Osteoblast (primary cell): Measurements from ENCODE around the gene CNKSR2. TPM values are rescaled to one million over a fixed set of nuclear protein-coding genes. Genes with fewer than 3 reads are reported as not detected.

Experiments used
- DNase-seq: peaks from one replicate; pipeline ENCODE4 v3.0.0; 2011; ENCODE audit warnings: low spot score, mixed read lengths; ENCODE audit not compliant: insufficient read length; ENCODE audit errors: missing footprints
- H2AFZ ChIP-seq: 2 replicates; pipeline ENCODE4 v1.6.0; 2011; ENCODE audit warnings: mild to moderate bottlenecking, low read length
- H3K27ac ChIP-seq: 2 replicates; pipeline ENCODE4 v1.5.1; 2011; ENCODE audit warnings: mild to moderate bottlenecking, low read depth, low read length, moderate library complexity
- H3K27me3 ChIP-seq: 2 replicates; pipeline ENCODE4 v1.6.0; 2012; ENCODE audit warnings: mild to moderate bottlenecking, control low read depth, inconsistent platforms, low read length, moderate library complexity; ENCODE audit not compliant: insufficient read depth
- H3K36me3 ChIP-seq: 2 replicates; pipeline ENCODE4 v1.5.1; 2011; ENCODE audit warnings: mild to moderate bottlenecking, low read length, control low read depth, moderate library complexity; ENCODE audit not compliant: insufficient read depth
- H3K4me1 ChIP-seq: 2 replicates; pipeline ENCODE4 v1.5.1; 2011; ENCODE audit warnings: mild to moderate bottlenecking, low read length, control low read depth, moderate library complexity; ENCODE audit not compliant: insufficient read depth
- H3K4me2 ChIP-seq: 2 replicates; pipeline ENCODE4 v1.6.0; 2011; ENCODE audit warnings: mild to moderate bottlenecking, low read length; ENCODE audit not compliant: insufficient read depth
- H3K4me3 ChIP-seq: fragments of 200-600 bp; sonication (generic); 3 replicates; pipeline ENCODE4 v1.5.1; 2012; ENCODE audit warnings: mild to moderate bottlenecking, low read length, inconsistent platforms; ENCODE audit not compliant: insufficient read depth
- H3K79me2 ChIP-seq: 2 replicates; pipeline ENCODE4 v1.6.0; 2012; ENCODE audit warnings: mild to moderate bottlenecking, low read length, control low read depth, inconsistent platforms; ENCODE audit not compliant: insufficient read depth
- H3K9me3 ChIP-seq: 2 replicates; pipeline ENCODE4 v1.5.1; 2011; ENCODE audit warnings: low read depth, low read length, control low read depth
- H4K20me1 ChIP-seq: 2 replicates; pipeline ENCODE4 v1.6.0; 2012; ENCODE audit warnings: mild to moderate bottlenecking, low read length, control low read depth; ENCODE audit not compliant: insufficient read depth
- total RNA-seq: library from RNA; depleted of rRNA; stranded (reverse); fragments of >200 nt; gene quantifications from 2 replicates; pipeline ENCODE4 v1.2.3, GENCODE V29; 2012
- TF ChIP-seq, protein P1 (sequence below): IDR thresholded peaks from 2 replicates; pipeline ENCODE4 v1.5.1; 2011; ENCODE audit warnings: mild to moderate bottlenecking, low read depth, low read length, moderate library complexity; ENCODE audit errors: extremely low read depth

CNKSR2 gene
- total RNA-seq, 1 donor = 1.8 TPM

DNA sequence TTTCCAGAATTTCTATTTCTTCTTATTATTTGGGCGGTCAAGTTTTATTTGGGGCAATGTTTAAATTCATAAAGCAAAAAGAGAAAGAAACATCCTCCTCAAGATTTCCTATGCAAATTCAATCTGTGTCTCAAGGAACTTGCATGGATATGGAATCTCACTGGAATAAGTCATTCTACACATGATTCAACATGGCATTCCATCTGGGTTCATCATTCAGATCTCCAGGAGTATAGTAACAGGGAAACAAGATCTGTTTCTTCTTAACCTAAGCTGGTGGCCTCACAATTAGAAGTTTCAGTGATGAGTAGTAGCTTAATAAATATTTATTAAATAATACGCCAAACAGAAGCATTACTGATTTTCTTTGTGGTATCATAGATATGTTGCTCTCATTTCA is 264.1 kb downstream of the CNKSR2 start:
- no peaks in the 10 kb centered on the region for H3K9me3 ChIP-seq
- no peaks in the 10 kb centered on the region for H3K79me2 ChIP-seq
- H3K4me1 ChIP-seq = no peaks in the 10 kb centered on the region
- no peak overlapping the region for H2AFZ ChIP-seq
- TF ChIP-seq, protein P1, sequence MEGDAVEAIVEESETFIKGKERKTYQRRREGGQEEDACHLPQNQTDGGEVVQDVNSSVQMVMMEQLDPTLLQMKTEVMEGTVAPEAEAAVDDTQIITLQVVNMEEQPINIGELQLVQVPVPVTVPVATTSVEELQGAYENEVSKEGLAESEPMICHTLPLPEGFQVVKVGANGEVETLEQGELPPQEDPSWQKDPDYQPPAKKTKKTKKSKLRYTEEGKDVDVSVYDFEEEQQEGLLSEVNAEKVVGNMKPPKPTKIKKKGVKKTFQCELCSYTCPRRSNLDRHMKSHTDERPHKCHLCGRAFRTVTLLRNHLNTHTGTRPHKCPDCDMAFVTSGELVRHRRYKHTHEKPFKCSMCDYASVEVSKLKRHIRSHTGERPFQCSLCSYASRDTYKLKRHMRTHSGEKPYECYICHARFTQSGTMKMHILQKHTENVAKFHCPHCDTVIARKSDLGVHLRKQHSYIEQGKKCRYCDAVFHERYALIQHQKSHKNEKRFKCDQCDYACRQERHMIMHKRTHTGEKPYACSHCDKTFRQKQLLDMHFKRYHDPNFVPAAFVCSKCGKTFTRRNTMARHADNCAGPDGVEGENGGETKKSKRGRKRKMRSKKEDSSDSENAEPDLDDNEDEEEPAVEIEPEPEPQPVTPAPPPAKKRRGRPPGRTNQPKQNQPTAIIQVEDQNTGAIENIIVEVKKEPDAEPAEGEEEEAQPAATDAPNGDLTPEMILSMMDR = no peak
- no peaks in the 10 kb centered on the region for H3K36me3 ChIP-seq
- no peaks in the 10 kb centered on the region for H4K20me1 ChIP-seq
- no peak overlapping the region for H3K27ac ChIP-seq
- no peaks in the 10 kb centered on the region for H3K27me3 ChIP-seq
- peak; percentile 61 for DNase-seq
- no peak overlapping the region for H3K4me3 ChIP-seq
- H3K4me2 ChIP-seq = no peak overlapping the region

DNA sequence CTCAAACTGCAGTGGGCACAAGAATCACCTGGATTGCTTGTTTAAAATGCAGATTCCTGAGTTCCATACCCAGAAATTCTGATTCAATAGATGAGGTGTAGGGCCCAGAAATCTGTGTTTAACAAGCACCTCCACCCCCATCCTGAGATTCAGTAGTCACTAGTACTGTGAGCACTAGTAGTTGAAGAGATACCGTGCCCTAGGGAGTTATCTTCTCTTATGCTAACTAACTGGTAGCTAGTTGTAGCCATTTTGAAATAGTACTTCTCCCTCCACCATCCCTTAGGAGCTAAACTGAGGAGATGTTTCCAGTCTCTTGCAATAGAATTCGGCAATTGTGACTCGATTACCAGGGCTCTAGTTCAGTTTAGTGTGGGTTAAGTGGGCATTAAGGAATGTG is 265.6 kb downstream of the CNKSR2 start:
- DNase-seq = no peak
- Histone ChIP-seq H4K20me1 (no peaks in the 10 kb centered on the region), H3K36me3 (no peaks in the 10 kb centered on the region)

DNA sequence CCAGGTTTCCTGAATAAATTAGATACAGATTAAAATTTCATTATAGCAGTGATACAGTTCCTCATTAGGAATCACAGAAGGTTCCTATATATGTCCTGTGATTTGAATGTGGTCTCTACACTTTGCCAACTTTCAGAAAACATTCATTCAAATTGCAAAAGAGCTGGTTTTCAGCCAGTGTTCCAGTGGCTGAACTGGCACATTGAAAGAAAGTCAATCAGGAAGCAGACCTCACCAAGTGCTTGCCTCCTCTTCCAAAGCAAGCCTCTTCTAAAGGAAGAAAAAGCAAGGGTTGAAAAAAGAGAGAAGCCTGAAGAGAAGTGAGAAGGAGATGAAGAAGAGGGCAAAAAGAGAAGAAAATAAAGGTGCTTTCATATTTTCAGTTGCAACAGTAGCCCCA is 271.2 kb downstream of the CNKSR2 start:
- Histone ChIP-seq H3K36me3 (no peaks in the 10 kb centered on the region), H3K27ac (no peak overlapping the region), H4K20me1 (no peaks in the 10 kb centered on the region), H3K79me2 (no peaks in the 10 kb centered on the region), H3K4me1 (no peaks in the 10 kb centered on the region), H3K9me3 (no peaks in the 10 kb centered on the region), H3K4me3 (no peak overlapping the region), H2AFZ (no peak overlapping the region), H3K27me3 (no peaks in the 10 kb centered on the region), H3K4me2 (no peak overlapping the region)
- TF ChIP-seq, protein P1 = no peak
- no peak for DNase-seq

More for the DNA sequence above, 265.6 kb downstream of the CNKSR2 start:
- TF ChIP-seq, protein P1 = no peak
- Histone ChIP-seq H3K4me2 (no peak overlapping the region), H3K4me3 (no peak overlapping the region), H3K27ac (no peak overlapping the region), H3K79me2 (no peaks in the 10 kb centered on the region), H2AFZ (no peak overlapping the region), H3K27me3 (no peaks in the 10 kb centered on the region), H3K4me1 (no peaks in the 10 kb centered on the region), H3K9me3 (no peaks in the 10 kb centered on the region)

DNA sequence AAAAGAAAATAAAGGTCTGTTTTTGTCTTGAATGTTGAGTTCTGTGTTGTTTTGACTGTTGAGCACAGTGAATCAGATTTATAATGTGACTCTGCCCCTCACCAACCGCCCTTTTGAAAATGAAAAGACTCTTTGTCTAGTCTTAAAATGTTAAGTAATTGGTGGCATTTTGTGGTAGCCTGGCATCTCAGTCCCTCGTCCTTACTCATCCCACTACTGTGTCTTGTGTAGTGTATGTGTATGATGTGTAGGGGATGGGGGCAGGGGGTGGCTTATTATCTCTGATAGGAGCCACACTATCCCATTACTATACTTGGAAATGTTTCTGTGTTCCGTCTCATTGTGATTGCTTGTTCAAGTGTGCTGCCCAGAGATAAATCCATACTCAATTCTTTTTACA is 271.7 kb downstream of the CNKSR2 start:
- Histone ChIP-seq H3K4me1 (no peaks in the 10 kb centered on the region), H3K79me2 (no peaks in the 10 kb centered on the region), H3K9me3 (no peaks in the 10 kb centered on the region), H3K27me3 (no peaks in the 10 kb centered on the region), H3K36me3 (no peaks in the 10 kb centered on the region), H3K27ac (no peak overlapping the region), H3K4me3 (no peak overlapping the region), H3K4me2 (no peak overlapping the region), H4K20me1 (no peaks in the 10 kb centered on the region), H2AFZ (no peak overlapping the region)
- TF ChIP-seq, protein P1 = no peak
- no peak for DNase-seq
